Activated T-cell treated with anti-CD3 and anti-CD28 coated beads for 4 hours (primary cell): Measurements from ENCODE around the gene RANBP17.

ENCODE experiments used
- DNase-seq: peaks from one replicate; pipeline ENCODE4 v3.0.0-alpha.2; 2020

RANBP17 gene

GRCh38 chr5:171307789-171308452 is 446.1 kb downstream of the RANBP17 start:
- DNase-seq: no peak

- DNase-seq: no peak
Measured at GRCh38 chr5:171308453-171309275, 446.8 kb downstream of the RANBP17 start, which contains the start of gene TLX3. TSS of gene TLX3 (plus strand) at chr5:171309248. CDS start at chr5:171309366, 118 bp downstream.

- no peak for DNase-seq
Measured at GRCh38 chr5:171309276-171310211, 447.7 kb downstream of the RANBP17 start.

- DNase-seq: no peak
Measured at GRCh38 chr5:171310212-171310818, 448.5 kb downstream of the RANBP17 start.

- no peak for DNase-seq
Measured at GRCh38 chr5:171310819-171311321, 449.1 kb downstream of the RANBP17 start.

DNA sequence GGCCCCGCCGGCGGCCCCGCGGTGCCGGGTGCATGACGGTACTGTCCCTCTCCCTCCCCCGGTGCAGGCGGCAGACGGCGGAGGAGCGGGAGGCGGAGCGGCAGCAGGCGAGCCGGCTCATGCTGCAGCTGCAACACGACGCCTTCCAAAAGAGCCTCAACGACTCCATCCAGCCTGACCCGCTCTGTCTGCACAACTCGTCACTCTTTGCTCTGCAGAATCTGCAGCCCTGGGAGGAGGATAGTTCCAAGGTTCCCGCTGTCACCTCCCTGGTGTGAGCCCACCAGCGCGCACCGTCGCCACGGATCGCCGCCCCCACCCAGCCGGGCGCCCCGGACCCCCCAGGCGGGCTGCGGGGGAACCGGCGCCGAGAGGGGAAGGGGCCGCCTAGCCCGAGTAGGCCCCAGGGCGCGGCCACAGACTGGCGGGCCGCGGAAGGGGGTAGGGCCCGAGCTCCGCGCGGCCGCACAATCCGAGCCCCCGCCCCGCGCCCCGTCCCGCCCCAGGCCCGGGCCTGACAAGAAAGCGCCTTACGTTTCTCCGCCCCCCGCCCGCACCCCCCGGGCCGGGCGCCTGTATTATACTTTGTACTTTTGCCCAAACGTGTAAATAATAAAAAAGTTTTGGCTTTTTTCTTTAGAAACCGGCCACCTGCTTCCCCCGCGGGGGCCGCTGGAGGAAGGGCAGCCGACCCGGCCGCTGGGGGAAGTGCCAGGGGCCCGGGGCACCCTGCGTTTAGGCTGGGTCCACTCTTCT is 449.7 kb downstream of the RANBP17 start:
- no peak for DNase-seq

- DNase-seq: no peak
Measured at GRCh38 chr5:171312129-171312974, 450.5 kb downstream of the RANBP17 start.

DNA sequence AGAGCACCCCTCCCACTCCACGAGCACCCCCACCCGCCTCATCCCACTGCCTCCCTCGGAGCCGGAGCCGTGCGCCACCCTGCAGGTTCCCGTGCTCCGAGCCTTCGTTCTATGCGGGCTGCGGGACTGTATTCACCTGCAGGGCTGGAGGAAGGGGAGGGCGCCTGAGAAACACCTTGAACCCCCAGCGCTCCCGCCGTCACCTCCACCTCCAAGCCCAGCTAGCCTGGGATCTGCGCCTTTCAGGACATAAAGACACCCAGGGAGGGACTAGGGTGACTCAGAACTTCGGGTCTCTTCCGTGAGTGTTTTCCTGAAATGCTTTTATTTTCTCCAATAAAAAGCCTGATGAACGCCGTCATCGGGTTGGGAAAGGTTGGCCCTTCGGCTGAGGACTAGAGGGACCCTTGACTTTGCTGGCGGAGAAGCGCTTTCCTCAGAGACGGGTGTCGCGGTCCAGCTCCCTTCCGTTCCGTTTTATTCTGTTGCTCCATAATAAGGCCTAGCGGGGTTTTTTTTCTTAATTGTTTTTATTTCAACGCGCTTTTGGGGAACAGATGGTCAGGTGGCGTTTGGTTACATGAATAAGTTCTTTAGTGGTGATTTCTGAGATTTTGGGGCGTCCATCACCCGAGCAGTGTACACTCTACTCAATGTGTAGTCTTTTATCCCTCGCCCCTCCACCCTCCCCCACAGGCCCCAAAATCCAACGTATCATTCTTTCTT is 451.8 kb downstream of the RANBP17 start:
- DNase-seq: no peak

DNA sequence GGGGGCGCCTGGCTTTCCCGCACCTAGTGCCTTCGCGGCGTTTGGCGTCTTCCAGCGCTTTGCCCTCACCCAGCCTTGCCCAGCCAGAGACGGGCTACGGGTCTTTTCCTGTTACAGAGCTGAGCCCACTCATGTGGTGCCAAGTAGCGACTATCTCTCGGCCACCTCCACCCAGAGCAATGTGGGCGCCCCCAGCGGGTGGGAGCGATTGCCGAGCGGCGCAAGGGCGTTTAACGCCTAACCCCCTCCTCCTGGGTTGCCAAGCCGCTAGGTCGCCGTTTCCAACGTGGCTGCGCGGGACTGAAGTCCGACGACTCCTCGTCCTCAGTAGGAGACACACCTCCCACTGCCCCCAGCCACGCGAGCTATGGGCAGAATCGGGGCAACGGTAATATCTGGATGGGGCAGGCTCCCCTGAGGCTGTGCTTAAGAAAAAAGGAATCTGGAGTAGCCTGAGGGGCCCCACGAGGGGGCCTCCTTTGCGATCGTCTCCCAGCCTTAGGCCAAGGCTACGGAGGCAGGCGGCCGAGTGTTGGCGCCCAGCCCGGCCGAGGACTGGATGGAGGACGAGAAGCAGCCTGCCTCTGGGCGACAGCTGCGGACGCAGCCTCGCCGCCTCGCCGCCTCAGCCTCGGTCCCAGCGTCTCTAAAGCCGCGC is 453.0 kb downstream of the RANBP17 start:
- DNase-seq: no peak

- no peak for DNase-seq
Measured at GRCh38 chr5:171315386-171315891, 453.6 kb downstream of the RANBP17 start.

GRCh38 chr5:171315925-171316257 is 454.1 kb downstream of the RANBP17 start:
- no peak for DNase-seq

GRCh38 chr5:171316258-171317121 is 454.7 kb downstream of the RANBP17 start:
- DNase-seq: no peak

GRCh38 chr5:171317230-171317629 is 455.4 kb downstream of the RANBP17 start:
- DNase-seq: no peak

DNA sequence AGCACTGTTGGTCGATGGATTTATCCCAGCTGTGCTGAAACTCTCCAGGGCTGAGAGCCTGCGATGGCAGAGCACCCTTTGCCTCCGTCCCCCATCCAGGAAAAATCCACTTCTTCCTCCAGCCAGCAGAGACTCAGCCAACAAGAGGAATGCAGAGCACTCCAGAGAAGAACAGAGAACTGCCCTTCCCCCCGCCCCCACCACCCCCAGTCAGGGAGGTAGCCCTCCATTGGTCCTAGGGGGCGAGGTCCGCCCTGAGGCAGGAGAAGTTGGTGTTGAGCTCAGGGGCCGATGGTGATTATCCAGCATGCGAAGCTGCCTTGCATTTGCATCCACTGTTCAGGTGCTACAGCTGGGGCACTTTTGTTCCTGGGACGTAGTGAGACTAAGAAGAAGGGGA is 456.2 kb downstream of the RANBP17 start:
- no peak for DNase-seq

DNA sequence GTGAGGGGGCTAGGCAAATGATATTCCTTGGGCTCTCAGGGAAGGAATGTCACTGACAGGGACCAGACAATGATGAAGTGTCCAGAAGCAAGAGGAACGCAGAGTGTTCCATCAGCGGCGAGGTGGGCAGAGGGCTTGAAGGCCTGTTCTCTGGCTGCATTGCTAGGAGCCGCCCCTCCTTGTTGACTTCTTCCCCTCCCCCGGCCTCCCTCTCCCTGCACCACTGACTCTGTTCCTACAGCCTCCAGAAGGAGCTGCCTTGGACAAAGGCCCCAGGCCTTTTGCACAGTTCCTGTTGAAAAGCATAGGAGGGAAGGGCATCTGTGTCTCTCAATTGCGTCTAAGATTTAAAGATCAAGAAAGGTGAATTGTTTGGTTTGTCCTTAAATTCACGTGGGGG is 459.6 kb downstream of the RANBP17 start:
- DNase-seq: no peak

DNA sequence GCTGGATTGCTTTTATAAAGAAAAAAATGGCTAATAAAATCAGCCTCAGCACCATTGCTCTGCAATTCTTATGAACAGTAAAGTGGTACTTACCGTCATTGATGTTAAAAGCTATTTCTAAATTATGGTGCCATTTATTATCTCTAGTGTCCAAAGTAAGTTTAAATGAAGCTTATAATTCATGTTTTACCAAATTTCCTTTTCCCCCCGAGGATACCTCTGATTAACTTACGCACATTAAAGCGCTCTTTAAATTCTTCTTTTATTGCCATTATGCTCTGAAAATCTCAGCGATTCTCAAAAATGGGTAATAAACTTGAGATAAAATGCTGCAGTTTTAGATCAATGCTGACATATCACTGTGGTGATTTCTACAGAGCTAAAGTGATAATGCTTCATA is 460.7 kb downstream of the RANBP17 start:
- no peak for DNase-seq

DNA sequence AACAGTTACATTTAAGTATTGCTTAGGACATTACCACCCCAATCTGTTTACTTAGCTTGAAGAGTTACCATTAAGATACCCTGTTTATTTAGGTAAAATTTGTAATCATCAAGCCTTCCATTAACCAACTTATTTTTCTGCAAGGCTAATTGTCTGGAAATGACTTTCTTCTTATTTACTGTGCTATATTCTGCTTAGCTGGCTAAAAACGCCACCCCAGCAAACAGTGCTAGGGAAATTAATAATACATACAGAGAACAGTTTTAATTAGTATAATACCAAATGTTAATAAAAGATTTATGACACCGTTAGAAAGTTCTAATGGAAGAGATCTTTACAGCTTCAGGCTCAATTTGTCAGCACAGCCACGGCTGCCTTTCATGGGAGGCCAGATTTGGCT is 461.2 kb downstream of the RANBP17 start:
- no peak for DNase-seq
